Mesothelial cell of epicardium (in vitro differentiated cells): Measurements from ENCODE around the gene POLR2H. TPM values are rescaled to one million over a fixed set of nuclear protein-coding genes. Genes with fewer than 3 reads are reported as not detected.

Source experiments
- DNase-seq, 2 experiments: peaks; one replicate each; pipeline ENCODE4 v3.0.0; 2021; ENCODE audit warnings: low spot score in 2 of 2; ENCODE audit not compliant: unreplicated experiment in 2 of 2
- H3K27ac Mint-ChIP-seq: 2 replicates; pipeline ENCODE4 v1.8.0; 2021; ENCODE audit warnings: mixed read lengths
- H3K27me3 Mint-ChIP-seq: 2 replicates; pipeline ENCODE4 v1.8.0; 2021; ENCODE audit warnings: low read depth, mixed read lengths
- H3K36me3 Mint-ChIP-seq: 2 replicates; pipeline ENCODE4 v1.8.0; 2021; ENCODE audit warnings: mixed read lengths
- H3K4me1 Mint-ChIP-seq: 2 replicates; pipeline ENCODE4 v1.8.0; 2021; ENCODE audit warnings: mixed read lengths
- H3K4me3 Mint-ChIP-seq: 2 replicates; pipeline ENCODE4 v1.8.0; 2021; ENCODE audit warnings: mild to moderate bottlenecking, moderate library complexity, mixed read lengths
- H3K9me3 Mint-ChIP-seq: 2 replicates; pipeline ENCODE4 v1.8.0; 2021; ENCODE audit warnings: mixed read lengths
- CTCF ChIP-seq: fragments of 200-600 bp; sonication (generic); IDR thresholded peaks from one replicate; pipeline ENCODE4 v1.5.0; 2021; ENCODE audit warnings: antibody characterized with exemption; ENCODE audit not compliant: unreplicated experiment
- total RNA-seq: library from RNA; stranded (reverse); gene quantifications from 3 replicates; pipeline ENCODE4 v1.2.1, GENCODE V29; 2021

The POLR2H gene
- total RNA-seq, 1 donor from 2014 or later: 82.4 TPM

DNA sequence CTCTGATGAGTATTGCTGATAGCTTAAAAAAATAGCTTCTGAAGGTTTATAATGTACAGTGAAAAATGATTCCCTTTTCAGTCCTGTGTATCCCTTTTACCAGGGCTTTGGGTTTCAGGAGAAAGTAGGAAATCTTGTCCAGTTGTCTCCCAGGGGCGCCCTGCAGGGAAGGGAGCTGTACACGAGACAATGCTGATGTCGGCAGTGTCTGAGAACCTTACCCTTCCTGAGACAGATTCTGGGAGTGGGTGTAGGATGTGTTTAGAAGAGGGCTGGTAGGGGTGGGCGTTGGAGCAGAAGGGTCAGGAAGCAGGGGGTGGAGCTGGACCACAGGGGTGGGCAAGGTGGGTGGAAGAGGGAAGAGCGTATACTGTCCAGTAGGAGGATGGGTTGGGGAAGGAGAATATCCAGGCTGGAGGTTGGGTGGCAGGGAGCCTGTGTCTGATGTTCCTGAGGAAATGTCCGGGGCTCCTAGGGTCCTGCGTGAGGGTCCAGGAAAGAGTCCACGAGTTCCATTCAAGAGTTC, 10.8 kb downstream of the POLR2H start:
- H3K36me3 Mint-ChIP-seq: peaks cover 9% of the 10 kb centered on the region
- no peak overlapping the region for H3K4me3 Mint-ChIP-seq
- H3K27ac Mint-ChIP-seq: no peak overlapping the region
- TF ChIP-seq CTCF: no peak
- peaks cover 10% of the 10 kb centered on the region for H3K4me1 Mint-ChIP-seq
- DNase-seq: no peak
- no peaks in the 10 kb centered on the region for H3K9me3 Mint-ChIP-seq
- peaks cover 20% of the 10 kb centered on the region for H3K27me3 Mint-ChIP-seq

DNA sequence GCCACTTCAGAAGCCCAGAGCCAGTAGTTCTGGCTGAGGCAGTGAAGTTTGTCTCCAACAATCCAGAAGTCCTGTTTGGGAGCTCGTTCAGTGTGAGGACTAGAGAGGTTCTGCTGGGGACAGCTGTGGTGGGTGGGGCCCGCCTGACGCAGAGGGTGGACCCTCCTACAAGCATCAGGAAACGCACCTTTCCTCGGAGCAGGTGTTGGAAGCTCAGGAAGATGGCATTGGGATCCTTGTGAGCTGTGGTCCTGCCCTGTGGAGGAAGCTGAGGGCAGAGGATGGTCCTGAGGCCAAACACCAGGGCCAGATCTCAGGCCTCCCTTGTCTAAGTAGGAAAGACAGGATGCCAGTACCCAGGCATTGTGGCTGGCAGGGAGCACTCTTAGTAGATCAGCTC, 11.4 kb downstream of the POLR2H start:
- H3K36me3 Mint-ChIP-seq: peaks cover 6% of the 10 kb centered on the region
- H3K4me3 Mint-ChIP-seq: no peak overlapping the region
- DNase-seq: no peak
- no peak overlapping the region for H3K27ac Mint-ChIP-seq
- peaks cover 10% of the 10 kb centered on the region for H3K4me1 Mint-ChIP-seq
- no peak for TF ChIP-seq CTCF
- H3K9me3 Mint-ChIP-seq: no peaks in the 10 kb centered on the region
- peaks cover 20% of the 10 kb centered on the region for H3K27me3 Mint-ChIP-seq

GRCh38 chr3:184373422-184373821, 11.9 kb downstream of the POLR2H start:
- Mint-ChIP-seq H3K27ac (no peak overlapping the region), H3K36me3 (peaks cover 4% of the 10 kb centered on the region), H3K4me1 (peaks cover 11% of the 10 kb centered on the region), H3K9me3 (no peaks in the 10 kb centered on the region), H3K27me3 (peaks cover 21% of the 10 kb centered on the region), H3K4me3 (no peak overlapping the region)
- no peak for DNase-seq
- no peak for TF ChIP-seq CTCF

DNA sequence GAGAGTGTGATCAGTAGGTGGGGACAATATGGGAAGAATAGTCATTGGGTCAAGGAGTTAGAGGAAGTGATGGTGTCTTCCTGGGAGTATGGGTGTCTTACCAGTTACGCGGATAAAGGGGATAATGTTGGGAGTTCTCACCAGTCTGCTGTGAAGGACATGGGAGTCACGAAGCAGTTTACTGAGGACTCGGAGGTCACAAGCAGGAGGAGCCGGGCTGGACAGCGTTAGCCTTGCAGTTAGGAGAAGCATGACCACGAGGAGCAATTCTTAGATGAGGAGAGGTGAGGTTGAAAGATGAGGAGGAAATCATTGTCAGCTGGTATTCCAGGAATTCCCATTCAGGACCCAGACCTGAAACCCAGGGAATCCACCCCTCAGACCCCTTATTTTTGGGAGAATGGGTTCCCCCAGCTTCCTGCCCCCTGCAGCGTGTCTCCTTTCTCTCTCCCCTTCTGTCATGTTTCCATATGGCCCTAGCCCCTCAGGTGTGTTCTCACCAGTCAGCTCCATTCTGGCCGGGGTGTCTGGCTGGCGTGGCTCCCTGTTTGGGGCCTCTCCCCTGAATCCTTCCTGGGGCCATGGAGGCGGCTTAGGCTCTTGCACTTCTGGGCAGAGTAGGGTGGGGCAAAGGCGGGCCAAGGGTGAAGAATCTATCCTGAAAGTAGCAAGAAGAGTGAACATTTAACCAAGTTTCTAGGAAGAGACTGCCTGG, 14.4 kb downstream of the POLR2H start:
- H3K27ac Mint-ChIP-seq: no peak overlapping the region
- peaks cover 23% of the 10 kb centered on the region for H3K4me1 Mint-ChIP-seq

GRCh38 chr3:184377374-184377773, 15.9 kb downstream of the POLR2H start:
- no peak overlapping the region for H3K4me3 Mint-ChIP-seq
- H3K27me3 Mint-ChIP-seq: peaks cover 48% of the 10 kb centered on the region
- H3K36me3 Mint-ChIP-seq: no peaks in the 10 kb centered on the region
- TF ChIP-seq CTCF: no peak
- no peak overlapping the region for H3K27ac Mint-ChIP-seq
- H3K4me1 Mint-ChIP-seq: peaks cover 14% of the 10 kb centered on the region
- H3K9me3 Mint-ChIP-seq: no peaks in the 10 kb centered on the region
- no peak for DNase-seq

More for the DNA sequence above, 14.4 kb downstream of the POLR2H start:
- H3K27me3 Mint-ChIP-seq: peaks cover 36% of the 10 kb centered on the region
- no peak for TF ChIP-seq CTCF
- H3K4me3 Mint-ChIP-seq: no peak overlapping the region
- DNase-seq: no peak
- H3K9me3 Mint-ChIP-seq: no peaks in the 10 kb centered on the region
- H3K36me3 Mint-ChIP-seq: no peaks in the 10 kb centered on the region
